DMS53 treated with DMSO at 0.1 percent for 48 hours (cell line): Measurements from ENCODE around the gene CELF1.

Experiments
- DNase-seq: peaks from one replicate; lab custom pipeline; 2025; ENCODE audit not compliant: unreplicated experiment; lab: John Stamatoyannopoulos, UW

The CELF1 gene

DNA sequence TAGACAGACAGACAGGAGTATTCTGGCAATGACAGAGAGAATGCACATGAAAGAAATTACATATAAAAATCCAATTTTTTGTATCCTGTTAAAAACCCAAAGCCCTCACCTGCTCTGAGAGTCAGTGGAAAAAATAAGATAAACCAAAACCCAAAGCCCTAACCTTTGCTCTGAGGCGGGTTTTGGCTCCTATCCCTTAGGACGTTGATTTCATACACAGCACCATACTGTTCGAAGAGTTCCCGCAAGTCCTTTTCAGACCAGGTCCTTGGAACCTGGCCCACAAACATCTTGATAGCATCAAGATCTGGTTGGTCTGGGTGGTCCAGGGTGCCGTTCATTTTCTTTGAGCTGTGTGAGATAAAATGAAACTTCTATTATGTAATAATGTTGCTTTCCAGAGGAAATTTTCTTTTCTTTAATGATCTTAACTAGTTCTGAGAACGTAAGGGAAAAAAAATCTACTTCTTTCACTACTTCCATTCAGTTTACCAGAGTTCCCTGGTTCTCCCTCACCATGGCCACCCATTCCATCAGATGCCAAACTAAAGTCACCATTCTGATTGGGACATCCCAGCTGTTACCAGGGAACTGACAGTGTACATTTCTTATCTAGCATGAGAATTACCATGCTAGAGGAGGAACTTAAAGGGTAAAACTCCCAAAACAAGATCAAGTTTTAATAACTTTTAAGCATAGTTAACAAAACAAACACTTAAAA, 64.1 kb downstream of the CELF1 start:
- DNase-seq: no peak

GRCh38 chr11:47488111-47488510, 64.8 kb downstream of the CELF1 start:
- no peak for DNase-seq

GRCh38 chr11:47487421-47487820, 65.5 kb downstream of the CELF1 start:
- no peak for DNase-seq

DNA sequence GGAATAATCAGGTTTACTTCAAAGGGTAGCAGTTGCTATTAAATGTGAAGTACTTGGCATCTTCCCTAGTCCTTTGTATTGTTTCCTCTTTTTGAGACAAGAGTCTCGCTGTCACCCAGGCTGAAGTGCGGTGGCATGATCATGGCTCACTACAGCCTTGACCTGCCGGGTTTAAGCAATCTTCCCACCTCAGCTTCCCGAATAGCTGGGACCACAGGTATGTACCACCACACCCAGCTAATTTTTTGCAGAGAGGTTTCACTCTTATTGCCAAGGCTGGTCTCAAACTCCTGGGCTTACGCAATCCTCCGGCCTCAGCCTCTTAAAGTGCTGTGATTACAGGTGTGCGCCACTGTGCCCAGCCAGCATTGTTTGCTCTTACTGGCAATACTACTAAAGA, 67.8 kb downstream of the CELF1 start:
- no peak for DNase-seq

DNA sequence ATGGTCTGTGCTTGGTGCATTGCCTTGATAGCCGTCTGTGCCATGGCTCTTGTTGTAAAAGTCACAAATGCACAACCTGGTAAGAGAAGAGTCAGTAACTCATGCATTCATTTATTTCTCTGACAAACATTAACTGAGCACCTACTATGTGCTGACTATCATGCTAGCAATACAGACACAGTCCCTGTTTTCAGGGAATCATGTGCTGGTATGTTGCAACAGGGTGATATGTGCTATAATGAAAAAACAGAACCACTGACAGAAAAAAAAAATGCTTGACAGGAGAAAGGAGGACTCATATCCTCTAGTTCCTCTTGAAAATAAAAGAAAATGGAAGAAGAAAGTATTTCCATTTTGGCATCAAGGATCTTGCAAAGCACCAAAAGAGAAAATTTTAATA, 69.5 kb downstream of the CELF1 start:
- no peak for DNase-seq

DNA sequence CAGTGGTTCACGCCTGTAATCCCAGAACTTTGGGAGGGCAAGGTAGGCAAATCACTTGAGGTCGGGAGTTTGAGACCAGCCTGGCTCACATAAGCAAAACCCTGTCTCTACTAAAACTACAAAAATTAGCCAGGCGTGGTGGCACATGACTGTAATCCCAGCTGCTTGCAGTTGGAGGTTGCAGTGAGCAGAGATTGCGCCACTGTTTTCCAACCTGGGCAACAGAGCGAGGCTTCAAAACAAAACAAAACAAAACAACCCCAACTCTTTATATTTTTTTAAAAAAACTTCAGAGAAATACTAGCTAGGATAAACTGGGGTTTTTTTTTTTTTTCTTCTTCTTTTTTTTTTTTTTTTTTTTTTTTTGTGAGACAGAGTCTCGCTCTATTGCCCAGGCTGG, 72.2 kb downstream of the CELF1 start:
- no peak for DNase-seq

- no peak for DNase-seq
These were observed 74.1 kb downstream of the CELF1 start for GRCh38 chr11:47478651-47479329.

- no peak for DNase-seq
These were observed 75.2 kb downstream of the CELF1 start for GRCh38 chr11:47477753-47478152.

GRCh38 chr11:47477323-47477722, 75.6 kb downstream of the CELF1 start:
- DNase-seq: no peak

DNA sequence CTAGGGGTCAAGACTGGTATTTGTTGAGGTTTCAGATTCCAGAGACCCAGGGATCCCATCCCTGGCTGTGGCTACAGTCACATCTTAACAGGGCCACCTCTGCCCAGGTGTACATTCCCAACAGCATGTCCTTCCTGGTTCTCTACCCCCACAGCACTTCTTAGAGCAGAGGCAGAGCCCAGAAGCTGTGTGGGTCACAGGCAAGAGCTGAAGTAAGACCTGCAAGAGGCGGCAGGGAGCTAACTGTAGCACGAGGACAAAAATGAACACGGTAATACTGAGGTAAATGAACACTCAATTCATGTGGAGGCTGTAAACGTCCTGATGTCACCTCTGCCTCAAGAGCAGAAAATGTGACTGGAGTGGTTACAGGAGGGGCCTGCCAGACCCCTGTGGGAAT, 82.3 kb downstream of the CELF1 start:
- no peak for DNase-seq

GRCh38 chr11:47469361-47470179, 83.4 kb downstream of the CELF1 start:
- no peak for DNase-seq

GRCh38 chr11:47468598-47469214, 84.2 kb downstream of the CELF1 start:
- no peak for DNase-seq

DNA sequence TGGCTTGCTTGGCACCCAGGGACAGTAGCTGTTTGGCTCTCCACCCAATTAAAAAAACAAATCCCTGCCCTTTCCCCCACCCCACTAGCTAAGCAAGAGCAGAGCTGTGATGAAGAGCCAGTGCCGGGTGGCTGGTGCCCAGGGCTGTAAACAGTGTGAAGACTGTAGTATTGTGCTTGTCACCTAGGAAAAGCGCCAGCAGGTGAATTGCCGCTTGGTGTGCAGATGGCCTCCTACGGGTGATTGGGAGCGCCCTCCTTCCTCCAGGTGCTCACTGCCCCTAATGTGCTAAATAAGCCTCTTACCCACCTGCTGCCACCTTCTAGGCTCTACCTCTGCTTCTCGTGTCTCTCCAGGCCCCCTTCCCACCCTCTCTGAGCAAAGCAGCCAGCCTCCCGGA, 85.6 kb downstream of the CELF1 start:
- no peak for DNase-seq

DNA sequence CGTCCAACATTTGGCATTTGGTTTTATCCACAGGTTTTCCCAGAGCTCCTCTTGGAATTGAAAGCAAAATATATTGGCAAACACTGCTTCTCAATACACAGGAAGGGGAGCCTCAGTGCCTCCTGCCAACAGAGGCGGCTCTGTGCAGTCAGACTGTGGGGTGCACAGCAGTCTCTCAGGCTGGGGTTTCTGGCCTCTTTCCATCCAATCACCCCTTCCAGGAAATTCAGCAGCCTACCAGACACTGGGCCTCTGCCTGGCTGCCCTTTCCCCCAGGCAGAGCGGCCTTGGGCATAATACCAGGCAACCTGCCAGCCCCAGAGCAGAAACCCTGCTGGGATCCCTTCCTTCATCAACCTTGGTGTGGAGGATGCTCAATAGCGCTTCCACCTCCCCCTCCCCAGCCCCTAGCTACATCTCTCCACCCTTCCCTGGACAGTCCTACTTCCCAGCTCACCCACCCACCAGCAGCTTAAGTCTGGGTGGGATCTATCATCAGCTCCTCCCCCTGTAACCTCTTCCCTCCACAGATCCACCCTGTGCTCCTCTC, 86.2 kb downstream of the CELF1 start:
- DNase-seq: no peak

DNA sequence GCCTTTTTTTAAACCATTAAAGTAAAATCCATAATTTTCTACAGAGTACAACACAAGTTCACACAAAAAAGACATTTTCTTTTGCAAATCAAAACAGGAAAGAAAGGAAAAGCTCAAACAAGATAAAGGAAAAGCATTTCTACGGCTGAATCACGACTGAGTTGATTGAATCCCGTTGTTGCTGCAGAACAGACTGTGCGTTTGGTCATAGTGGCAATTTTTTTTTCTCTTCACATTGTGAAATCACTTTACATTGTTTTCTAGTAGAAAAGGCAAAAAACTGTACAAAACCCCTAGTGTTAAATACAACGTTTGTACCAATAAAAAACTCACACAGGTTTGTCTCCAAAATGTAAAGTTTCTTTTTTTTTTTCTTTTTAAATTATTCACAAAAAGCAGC, 86.7 kb downstream of the CELF1 start:
- DNase-seq: no peak

- no peak for DNase-seq
These were observed 88.4 kb downstream of the CELF1 start for GRCh38 chr11:47464483-47464882.

GRCh38 chr11:47461876-47462275, 91.1 kb downstream of the CELF1 start:
- DNase-seq: no peak

DNA sequence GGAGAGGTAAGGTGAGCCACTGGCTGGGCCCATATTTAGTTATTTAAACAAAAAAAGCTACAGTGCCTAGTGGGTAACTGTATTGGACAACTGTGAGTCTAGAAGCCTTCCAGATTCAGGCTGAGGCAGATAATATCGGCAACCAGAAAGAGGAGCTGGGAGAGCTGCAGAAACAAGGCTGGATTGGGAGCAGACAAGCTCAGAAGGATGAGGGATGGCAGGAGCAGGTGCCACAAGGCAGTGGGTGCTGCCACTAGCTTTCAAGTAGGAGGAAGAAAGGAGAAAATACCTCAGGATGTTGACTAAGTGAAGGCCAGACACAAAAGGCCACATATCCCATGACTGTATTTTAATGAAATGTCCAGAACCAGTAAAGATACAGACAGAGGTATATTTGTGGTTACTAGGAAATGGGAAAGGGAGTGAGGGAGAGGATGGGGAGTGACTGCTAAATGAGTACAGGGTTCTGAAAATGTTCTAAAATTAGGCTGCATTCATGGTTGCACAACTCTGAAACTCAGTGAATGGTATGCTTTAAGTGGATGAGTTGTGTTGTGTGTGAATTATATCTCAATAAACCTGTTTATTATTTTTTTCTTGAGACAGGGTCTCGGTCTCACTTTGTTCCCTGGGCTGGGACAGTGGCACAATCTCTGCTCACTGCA, 92.2 kb downstream of the CELF1 start:
- DNase-seq: no peak

DNA sequence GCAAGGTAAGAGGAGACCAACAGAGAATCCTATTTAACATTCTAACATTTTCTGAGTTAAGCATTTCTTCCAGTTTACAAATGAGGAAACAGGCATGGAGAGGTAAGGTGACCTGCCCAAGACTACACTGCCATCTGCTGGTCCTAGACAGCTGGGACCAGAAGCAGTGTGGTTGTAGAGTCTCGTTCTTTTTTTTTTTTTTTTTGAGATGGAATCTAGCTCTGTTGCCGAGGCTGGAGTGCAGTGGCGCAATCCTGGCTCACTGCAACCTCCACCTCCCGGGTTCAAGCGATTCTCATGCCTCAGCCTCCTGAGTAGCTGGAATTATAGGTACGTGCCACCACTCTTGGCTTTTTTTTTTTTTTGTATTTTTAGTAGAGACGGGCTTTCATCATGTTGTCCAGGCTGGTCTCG, 98.7 kb downstream of the CELF1 start:
- peak; percentile 67 for DNase-seq

DNA sequence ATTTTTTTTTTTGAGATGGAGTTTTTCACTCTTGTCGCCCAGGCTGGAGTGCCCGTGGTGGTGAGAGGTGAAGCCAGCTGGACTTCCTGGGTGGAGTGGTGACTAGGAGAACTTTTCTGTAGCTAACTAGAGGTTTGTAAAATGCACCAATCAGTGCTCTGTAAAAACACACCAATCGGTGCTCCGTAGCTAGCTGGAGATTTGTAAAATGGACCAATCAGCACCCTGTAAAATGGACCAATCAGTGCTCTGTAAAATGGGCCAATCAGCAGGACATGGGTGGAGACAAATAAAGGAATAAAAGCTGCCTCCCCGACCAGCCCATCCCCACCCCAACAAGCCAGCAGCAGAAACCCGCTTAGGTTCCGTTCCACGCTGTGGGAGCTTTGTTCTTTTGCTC, 99.6 kb downstream of the CELF1 start:
- DNase-seq: no peak

GRCh38 chr11:47451990-47452389, 100.9 kb downstream of the CELF1 start:
- no peak for DNase-seq
